Measurements from ENCODE around the gene LRRC8B. TPM values are rescaled to one million over a fixed set of nuclear protein-coding genes. Genes with fewer than 3 reads are reported as not detected.

Gene LRRC8B
- total and polyA plus RNA-seq, 2 experiments from 2014 or later: 0.32 to 0.54 TPM

DNA sequence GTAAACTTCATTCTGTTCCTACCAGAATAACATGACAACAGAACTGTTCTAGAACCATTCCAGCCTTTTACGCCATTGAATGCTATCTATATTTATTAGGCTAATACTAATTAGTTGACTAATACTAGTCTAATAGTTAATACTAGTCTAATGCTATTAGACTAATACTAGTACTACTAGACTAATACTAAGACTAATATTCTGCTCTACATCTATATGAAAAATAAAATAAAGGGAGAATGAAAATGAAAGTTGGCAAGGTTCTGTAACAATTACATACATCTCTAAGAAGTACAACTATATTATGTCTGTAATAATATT, 40.9 kb upstream of the LRRC8B start:
- DNase-seq: no peak
- H3K9ac ChIP-seq: no peak overlapping the region
- no peak overlapping the region for H2AFZ ChIP-seq
- no peaks in the 10 kb centered on the region for H4K20me1 ChIP-seq (ENCODE audit: insufficient read depth)
- H3K36me3 ChIP-seq (ENCODE audit: low read depth): no peaks in the 10 kb centered on the region
- no peaks in the 10 kb centered on the region for H3K27me3 ChIP-seq (replicated peaks; ENCODE audit: insufficient read depth)
- in situ Hi-C loops (cut with MboI): loop anchor here (25.0 kb wide), 1 partner anchor 104 kb away; no protein-coding TSS in a partner anchor
- H3F3A ChIP-seq (ENCODE audit: insufficient read depth): no peaks in the 10 kb centered on the region
- no peaks in the 10 kb centered on the region for H3K79me2 ChIP-seq (ENCODE audit: insufficient read depth)
- WGBS, 2 experiments (ENCODE audit: low coverage in 1 of 2, low lambda C conversion rate in 2 of 2, missing lambda C conversion rate in 2 of 2): 93 to 94% methylated on average over 1 of the region's 1 CpG
- H3K9me3 ChIP-seq (ENCODE audit: low read depth): no peaks in the 10 kb centered on the region
- no peaks in the 10 kb centered on the region for H3K4me1 ChIP-seq (ENCODE audit: insufficient read depth)
- no peaks in the 10 kb centered on the region for H3K9me2 ChIP-seq (ENCODE audit: insufficient read depth)
- H3K4me3 ChIP-seq: no peak overlapping the region
- TF ChIP-seq EZH2 (IDR thresholded peaks at IDR 0.05; ENCODE audit: insufficient read depth, poor library complexity, severe bottlenecking) (no peak), EZH2phosphoT487 (IDR thresholded peaks at IDR 0.05; ENCODE audit: insufficient read depth, low read depth) (no peak)
- H3K27ac ChIP-seq: no peak overlapping the region
- H3K4me2 ChIP-seq (ENCODE audit: unreplicated experiment): no peak overlapping the region

- Histone ChIP-seq H3K36me3 (ENCODE audit: low read depth) (no peaks in the 10 kb centered on the region), H3K9me2 (ENCODE audit: insufficient read depth) (no peaks in the 10 kb centered on the region), H3K4me2 (ENCODE audit: unreplicated experiment) (no peak overlapping the region), H2AFZ (no peak overlapping the region), H3K27ac (no peak overlapping the region), H3K4me3 (no peak overlapping the region), H3K27me3 (replicated peaks; ENCODE audit: insufficient read depth) (no peaks in the 10 kb centered on the region), H4K20me1 (ENCODE audit: insufficient read depth) (no peaks in the 10 kb centered on the region), H3K9ac (no peak overlapping the region), H3K79me2 (ENCODE audit: insufficient read depth) (no peaks in the 10 kb centered on the region), H3K4me1 (ENCODE audit: insufficient read depth) (no peaks in the 10 kb centered on the region), H3K9me3 (ENCODE audit: low read depth) (no peaks in the 10 kb centered on the region), H3F3A (ENCODE audit: insufficient read depth) (no peaks in the 10 kb centered on the region)
- DNase-seq: no peak
- in situ Hi-C loops (cut with MboI): loop anchor here (25.0 kb wide), 1 partner anchor 103 kb away; no protein-coding TSS in a partner anchor
- no peak for TF ChIP-seq EZH2 (IDR thresholded peaks at IDR 0.05; ENCODE audit: insufficient read depth, poor library complexity, severe bottlenecking)
- TF ChIP-seq EZH2phosphoT487 (IDR thresholded peaks at IDR 0.05; ENCODE audit: insufficient read depth, low read depth): no peak
- WGBS, 2 experiments (ENCODE audit: low coverage in 1 of 2, low lambda C conversion rate in 2 of 2, missing lambda C conversion rate in 2 of 2): 27 to 32% methylated on average over 3 of the region's 3 CpGs
Observed at GRCh38 chr1:89484092-89485038, 40.3 kb upstream of the LRRC8B start.

DNA sequence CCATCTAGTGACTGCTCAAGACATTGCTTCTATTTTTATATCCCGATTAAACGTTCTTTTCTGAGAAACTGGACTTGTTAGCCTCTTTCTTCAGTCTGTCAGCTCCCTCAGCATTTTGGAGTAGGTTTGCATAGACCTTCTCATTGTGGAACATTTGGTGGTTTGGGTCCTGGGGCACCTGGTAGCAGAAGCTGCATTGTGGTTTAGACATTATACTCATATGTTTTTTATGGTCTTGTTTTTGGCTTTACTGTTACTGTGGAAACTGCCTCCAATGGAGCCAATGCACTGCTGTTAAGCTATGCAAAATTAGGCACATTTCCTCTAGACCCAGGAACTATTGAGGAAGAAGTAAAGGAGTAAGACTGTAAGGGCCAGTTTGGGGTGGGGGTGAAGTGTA, 36.7 kb upstream of the LRRC8B start:
- no peaks in the 10 kb centered on the region for H3F3A ChIP-seq (ENCODE audit: insufficient read depth)
- H3K9ac ChIP-seq: no peak overlapping the region
- TF ChIP-seq EZH2 (IDR thresholded peaks at IDR 0.05; ENCODE audit: insufficient read depth, poor library complexity, severe bottlenecking): no peak
- TF ChIP-seq EZH2phosphoT487 (IDR thresholded peaks at IDR 0.05; ENCODE audit: insufficient read depth, low read depth): no peak
- no peaks in the 10 kb centered on the region for H3K36me3 ChIP-seq (ENCODE audit: low read depth)
- 30 to 51% methylated on average over 2 of the region's 2 CpGs for WGBS, 2 experiments (ENCODE audit: low coverage in 1 of 2, low lambda C conversion rate in 2 of 2, missing lambda C conversion rate in 2 of 2)
- H3K4me2 ChIP-seq (ENCODE audit: unreplicated experiment): no peak overlapping the region
- no peak overlapping the region for H2AFZ ChIP-seq
- no peaks in the 10 kb centered on the region for H3K9me2 ChIP-seq (ENCODE audit: insufficient read depth)
- in situ Hi-C loops (cut with MboI): loop anchor here (25.0 kb wide), 1 partner anchor 99 kb away; no protein-coding TSS in a partner anchor
- no peak for DNase-seq
- no peak overlapping the region for H3K27ac ChIP-seq
- no peaks in the 10 kb centered on the region for H3K27me3 ChIP-seq (replicated peaks; ENCODE audit: insufficient read depth)
- H4K20me1 ChIP-seq (ENCODE audit: insufficient read depth): no peaks in the 10 kb centered on the region
- no peak overlapping the region for H3K4me3 ChIP-seq
- no peaks in the 10 kb centered on the region for H3K4me1 ChIP-seq (ENCODE audit: insufficient read depth)
- H3K79me2 ChIP-seq (ENCODE audit: insufficient read depth): no peaks in the 10 kb centered on the region
- no peaks in the 10 kb centered on the region for H3K9me3 ChIP-seq (ENCODE audit: low read depth)

GRCh38 chr1:89489047-89489729, 35.4 kb upstream of the LRRC8B start:
- H3K4me2 ChIP-seq (ENCODE audit: unreplicated experiment): no peak overlapping the region
- no peaks in the 10 kb centered on the region for H3K27me3 ChIP-seq (replicated peaks; ENCODE audit: insufficient read depth)
- TF ChIP-seq EZH2 (IDR thresholded peaks at IDR 0.05; ENCODE audit: insufficient read depth, poor library complexity, severe bottlenecking) (no peak), EZH2phosphoT487 (IDR thresholded peaks at IDR 0.05; ENCODE audit: insufficient read depth, low read depth) (no peak)
- no peak overlapping the region for H2AFZ ChIP-seq
- H3K4me3 ChIP-seq: no peak overlapping the region
- in situ Hi-C loops (cut with MboI): loop anchor here (25.0 kb wide), 1 partner anchor 98 kb away; no protein-coding TSS in a partner anchor
- H3F3A ChIP-seq (ENCODE audit: insufficient read depth): no peaks in the 10 kb centered on the region
- H3K79me2 ChIP-seq (ENCODE audit: insufficient read depth): no peaks in the 10 kb centered on the region
- no peaks in the 10 kb centered on the region for H3K9me3 ChIP-seq (ENCODE audit: low read depth)
- peak; percentile 77 for DNase-seq
- no peaks in the 10 kb centered on the region for H3K4me1 ChIP-seq (ENCODE audit: insufficient read depth)
- H3K9me2 ChIP-seq (ENCODE audit: insufficient read depth): no peaks in the 10 kb centered on the region
- H3K36me3 ChIP-seq (ENCODE audit: low read depth): no peaks in the 10 kb centered on the region
- WGBS, 2 experiments (ENCODE audit: low coverage in 1 of 2, low lambda C conversion rate in 2 of 2, missing lambda C conversion rate in 2 of 2): 36 to 42% methylated on average over 2 of the region's 2 CpGs
- no peaks in the 10 kb centered on the region for H4K20me1 ChIP-seq (ENCODE audit: insufficient read depth)
- no peak overlapping the region for H3K9ac ChIP-seq
- no peak overlapping the region for H3K27ac ChIP-seq

Measured in GM23248 (cell line).